ENCODE data around the gene GPX8. TPM values are rescaled to one million over a fixed set of nuclear protein-coding genes. Genes with fewer than 3 reads are reported as not detected.

GPX8 gene, protein sequence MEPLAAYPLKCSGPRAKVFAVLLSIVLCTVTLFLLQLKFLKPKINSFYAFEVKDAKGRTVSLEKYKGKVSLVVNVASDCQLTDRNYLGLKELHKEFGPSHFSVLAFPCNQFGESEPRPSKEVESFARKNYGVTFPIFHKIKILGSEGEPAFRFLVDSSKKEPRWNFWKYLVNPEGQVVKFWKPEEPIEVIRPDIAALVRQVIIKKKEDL
- 86.4 to 90.3 TPM (median 86.8 TPM) in 3 replicates for total RNA-seq

GRCh38 chr5:55159763-55160492 is at the start of gene GPX8:
TSS of gene GPX8 (plus strand) at chr5:55160171. CDS start at chr5:55160193, 22 bp downstream.
- TF ChIP-seq CTCF (IDR thresholded peaks at IDR 0.05; ENCODE audit: unreplicated experiment), result no peak
- Mint-ChIP-seq H3K27me3 (ENCODE audit: low read depth) (peaks cover 12% of the 10 kb centered on the region), H3K27ac (peak within 1 kb of the TSS; percentile 95), H3K36me3 (peaks cover 10% of the 10 kb centered on the region), H3K4me1 (peaks cover 10% of the 10 kb centered on the region), H3K4me3 (peak within 1 kb of the TSS; percentile 93), H3K9me3 (no peaks in the 10 kb centered on the region)
- peak in 1 of 2 experiments; percentile 47 for DNase-seq (ENCODE audit: low spot score in 2 of 2, unreplicated experiment in 2 of 2)

DNA sequence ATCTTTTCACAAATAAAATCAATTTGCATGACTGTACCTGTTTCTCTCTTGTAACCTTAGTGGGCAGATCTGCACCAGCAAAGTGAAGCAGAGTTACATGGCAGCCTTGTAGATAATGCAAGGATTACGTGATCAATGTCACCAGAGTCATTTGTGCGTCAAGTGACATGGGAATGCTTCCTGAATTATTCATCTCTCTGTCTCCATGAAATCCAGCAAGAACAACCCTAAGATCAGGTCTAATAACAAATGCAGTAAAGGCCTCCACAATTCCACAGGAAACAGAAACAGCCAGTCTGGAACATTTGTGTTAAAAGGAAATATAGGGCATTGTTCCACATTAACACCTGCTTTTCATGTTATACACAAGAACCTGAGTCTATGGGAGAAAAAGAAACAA is 49.8 kb upstream of the GPX8 start:
- no peak overlapping the region for H3K27ac Mint-ChIP-seq

GRCh38 chr5:55113327-55113726 is 46.6 kb upstream of the GPX8 start:
- no peaks in the 10 kb centered on the region for H3K9me3 Mint-ChIP-seq
- peaks cover 19% of the 10 kb centered on the region for H3K27me3 Mint-ChIP-seq (ENCODE audit: low read depth)
- H3K4me3 Mint-ChIP-seq, result no peak overlapping the region
- no peak overlapping the region for H3K27ac Mint-ChIP-seq
- H3K4me1 Mint-ChIP-seq, result peaks cover 2% of the 10 kb centered on the region
- no peak for TF ChIP-seq CTCF (IDR thresholded peaks at IDR 0.05; ENCODE audit: unreplicated experiment)
- no peaks in the 10 kb centered on the region for H3K36me3 Mint-ChIP-seq
- DNase-seq (ENCODE audit: low spot score in 2 of 2, unreplicated experiment in 2 of 2), result no peak

More for the DNA sequence above, 49.8 kb upstream of the GPX8 start:
- no peak overlapping the region for H3K4me3 Mint-ChIP-seq
- no peak for TF ChIP-seq CTCF (IDR thresholded peaks at IDR 0.05; ENCODE audit: unreplicated experiment)
- H3K27me3 Mint-ChIP-seq (ENCODE audit: low read depth), result peaks cover 19% of the 10 kb centered on the region
- H3K36me3 Mint-ChIP-seq, result no peaks in the 10 kb centered on the region
- peaks cover 4% of the 10 kb centered on the region for H3K4me1 Mint-ChIP-seq
- H3K9me3 Mint-ChIP-seq, result no peaks in the 10 kb centered on the region
- DNase-seq (ENCODE audit: low spot score in 2 of 2, unreplicated experiment in 2 of 2), result no peak

DNA sequence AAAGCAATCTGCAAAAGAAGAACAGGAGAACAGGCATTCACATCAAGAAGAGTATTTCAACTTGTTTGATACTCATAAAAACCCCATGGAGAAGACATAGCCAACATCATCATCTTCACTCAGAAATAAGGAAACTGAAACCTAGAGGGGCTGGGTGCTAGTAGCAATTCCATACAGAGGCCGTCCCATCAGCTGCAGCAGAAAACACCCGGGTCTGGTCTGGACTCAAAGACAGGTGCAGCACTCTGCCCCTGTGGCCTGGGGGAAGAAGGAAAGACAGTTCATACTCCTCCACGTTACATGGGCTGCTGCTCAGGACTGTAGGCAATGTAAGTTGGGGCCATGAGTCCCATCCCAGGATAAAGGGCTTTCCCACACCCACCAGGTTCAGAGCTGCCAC is 45.9 kb upstream of the GPX8 start:
- no peaks in the 10 kb centered on the region for H3K36me3 Mint-ChIP-seq
- no peaks in the 10 kb centered on the region for H3K4me1 Mint-ChIP-seq
- H3K9me3 Mint-ChIP-seq, result no peaks in the 10 kb centered on the region
- peaks cover 22% of the 10 kb centered on the region for H3K27me3 Mint-ChIP-seq (ENCODE audit: low read depth)
- no peak overlapping the region for H3K4me3 Mint-ChIP-seq
- no peak overlapping the region for H3K27ac Mint-ChIP-seq
- DNase-seq (ENCODE audit: low spot score in 2 of 2, unreplicated experiment in 2 of 2), result no peak
- TF ChIP-seq CTCF (IDR thresholded peaks at IDR 0.05; ENCODE audit: unreplicated experiment), result no peak

- H3K9me3 Mint-ChIP-seq, result no peaks in the 10 kb centered on the region
- TF ChIP-seq CTCF (IDR thresholded peaks at IDR 0.05; ENCODE audit: unreplicated experiment), result no peak
Observed at GRCh38 chr5:55123365-55123764, 36.6 kb upstream of the GPX8 start.

More at GRCh38 chr5:55123365-55123764, 36.6 kb upstream of the GPX8 start:
- no peaks in the 10 kb centered on the region for H3K4me1 Mint-ChIP-seq
- H3K4me3 Mint-ChIP-seq, result no peak overlapping the region
- no peak for DNase-seq (ENCODE audit: low spot score in 2 of 2, unreplicated experiment in 2 of 2)
- H3K36me3 Mint-ChIP-seq, result no peaks in the 10 kb centered on the region
- peaks cover 31% of the 10 kb centered on the region for H3K27me3 Mint-ChIP-seq (ENCODE audit: low read depth)
- H3K27ac Mint-ChIP-seq, result no peak overlapping the region
